Effector memory CD4-positive, alpha-beta T cell (primary cell): ENCODE measurements around the gene SF3B2.
"Not testable (repeated sequence)": the region's sequence is repeated elsewhere in the genome, so short reads cannot be mapped to it uniquely, and the experiment has no call there.

ENCODE experiments used
- DNase-seq, 3 donors: peaks; one replicate each; pipeline ENCODE4 v3.0.0-alpha.2; 2020
- H3K27ac ChIP-seq: 2 replicates; pipeline ENCODE4 v1.7.0; 2013; ENCODE audit warnings: mild to moderate bottlenecking, low read length, moderate library complexity; ENCODE audit not compliant: insufficient read depth, poor library complexity, severe bottlenecking
- H3K27me3 ChIP-seq: replicated peaks from 2 replicates; pipeline ENCODE4 v1.7.0; 2013; ENCODE audit warnings: mild to moderate bottlenecking, low read length; ENCODE audit not compliant: insufficient read depth, control insufficient read depth, poor library complexity, severe bottlenecking
- H3K36me3 ChIP-seq: 2 replicates; pipeline ENCODE4 v1.7.0; 2013; ENCODE audit warnings: mild to moderate bottlenecking, low read length, moderate library complexity; ENCODE audit not compliant: control insufficient read depth, insufficient read depth
- H3K4me1 ChIP-seq: 2 replicates; pipeline ENCODE4 v1.7.0; 2013; ENCODE audit warnings: low read length, mild to moderate bottlenecking; ENCODE audit not compliant: control insufficient read depth, insufficient read depth, poor library complexity, severe bottlenecking
- H3K4me3 ChIP-seq: 2 replicates; pipeline ENCODE4 v1.7.0; 2013; ENCODE audit warnings: low read length, low read depth, mild to moderate bottlenecking; ENCODE audit not compliant: insufficient read depth, poor library complexity, severe bottlenecking
- H3K9me3 ChIP-seq: 2 replicates; pipeline ENCODE4 v1.7.0; 2013; ENCODE audit warnings: mild to moderate bottlenecking, low read length, moderate library complexity; ENCODE audit not compliant: control insufficient read depth

SF3B2 gene

DNA sequence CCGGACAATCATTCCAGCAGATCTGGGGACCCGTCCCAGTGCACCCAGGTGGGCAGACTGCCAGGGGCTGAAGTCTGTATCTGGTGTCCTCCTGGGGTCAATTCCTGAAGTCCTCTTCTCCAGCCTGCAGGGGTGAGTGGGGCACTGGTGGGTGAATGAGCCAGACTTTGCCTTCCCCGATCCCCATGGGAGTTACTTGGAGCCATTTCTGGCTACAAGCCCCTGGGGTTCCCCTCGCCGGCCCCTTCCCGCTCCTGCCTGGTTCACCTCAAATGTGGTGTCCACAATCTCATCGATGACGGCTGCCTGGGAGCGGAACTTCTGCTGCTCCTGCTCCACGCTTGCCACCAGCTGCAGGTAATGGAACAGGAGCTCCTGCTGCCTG is 35.4 kb upstream of the SF3B2 start:
- peaks cover 15% of the 10 kb centered on the region for H3K27me3 ChIP-seq
- H3K36me3 ChIP-seq, result no peaks in the 10 kb centered on the region
- H3K27ac ChIP-seq, result no peak overlapping the region
- H3K4me1 ChIP-seq, result peaks cover 4% of the 10 kb centered on the region
- no peak for DNase-seq
- H3K9me3 ChIP-seq, result no peaks in the 10 kb centered on the region
- no peak overlapping the region for H3K4me3 ChIP-seq

DNA sequence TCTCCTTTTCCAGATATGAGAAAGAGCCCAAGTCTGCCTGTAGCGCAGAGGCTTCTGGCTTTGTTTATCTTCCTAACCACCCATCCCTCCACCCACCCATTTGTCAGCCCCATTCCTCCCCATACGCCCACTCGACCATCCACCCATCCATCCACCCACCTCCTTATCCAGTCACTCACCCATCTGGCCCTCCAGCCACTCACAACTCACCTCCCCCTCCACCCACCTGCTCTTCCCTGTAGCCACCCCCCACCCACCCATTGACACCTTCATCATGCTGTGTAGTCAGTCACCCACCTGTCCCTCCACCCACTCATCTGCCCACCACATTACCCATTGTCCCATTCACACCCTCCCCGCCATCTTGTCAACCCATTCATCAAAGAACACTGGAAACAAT is 34.8 kb upstream of the SF3B2 start:
- H3K27me3 ChIP-seq, result peaks cover 10% of the 10 kb centered on the region
- no peak overlapping the region for H3K4me3 ChIP-seq
- DNase-seq, result no peak
- H3K9me3 ChIP-seq, result no peaks in the 10 kb centered on the region
- peaks cover 2% of the 10 kb centered on the region for H3K4me1 ChIP-seq
- H3K27ac ChIP-seq, result no peak overlapping the region
- no peaks in the 10 kb centered on the region for H3K36me3 ChIP-seq

DNA sequence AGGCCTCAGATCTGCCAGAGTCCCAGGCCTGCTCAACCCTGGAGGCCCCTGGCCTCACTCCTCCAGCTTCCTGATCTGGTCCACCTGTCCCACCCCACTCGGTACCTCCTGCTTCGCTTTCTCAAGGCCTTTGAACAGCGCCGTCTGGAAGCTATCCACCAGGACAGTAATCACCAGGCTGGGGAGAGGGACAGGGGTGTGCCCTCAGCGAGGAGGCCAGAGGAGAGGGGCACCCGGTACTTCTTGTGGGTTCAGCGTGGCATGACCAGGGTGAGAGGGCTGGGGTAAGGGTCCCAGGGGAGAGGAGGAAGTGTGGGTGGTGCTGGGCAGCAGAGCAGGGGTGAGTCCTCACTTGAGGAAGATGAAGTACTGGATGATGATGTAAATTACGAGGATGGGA is 32.0 kb upstream of the SF3B2 start:
- H3K4me3 ChIP-seq, result no peak overlapping the region
- no peaks in the 10 kb centered on the region for H3K27me3 ChIP-seq
- H3K36me3 ChIP-seq, result no peaks in the 10 kb centered on the region
- no peaks in the 10 kb centered on the region for H3K9me3 ChIP-seq
- peaks cover 6% of the 10 kb centered on the region for H3K4me1 ChIP-seq
- H3K27ac ChIP-seq, result no peak overlapping the region
- no peak for DNase-seq

DNA sequence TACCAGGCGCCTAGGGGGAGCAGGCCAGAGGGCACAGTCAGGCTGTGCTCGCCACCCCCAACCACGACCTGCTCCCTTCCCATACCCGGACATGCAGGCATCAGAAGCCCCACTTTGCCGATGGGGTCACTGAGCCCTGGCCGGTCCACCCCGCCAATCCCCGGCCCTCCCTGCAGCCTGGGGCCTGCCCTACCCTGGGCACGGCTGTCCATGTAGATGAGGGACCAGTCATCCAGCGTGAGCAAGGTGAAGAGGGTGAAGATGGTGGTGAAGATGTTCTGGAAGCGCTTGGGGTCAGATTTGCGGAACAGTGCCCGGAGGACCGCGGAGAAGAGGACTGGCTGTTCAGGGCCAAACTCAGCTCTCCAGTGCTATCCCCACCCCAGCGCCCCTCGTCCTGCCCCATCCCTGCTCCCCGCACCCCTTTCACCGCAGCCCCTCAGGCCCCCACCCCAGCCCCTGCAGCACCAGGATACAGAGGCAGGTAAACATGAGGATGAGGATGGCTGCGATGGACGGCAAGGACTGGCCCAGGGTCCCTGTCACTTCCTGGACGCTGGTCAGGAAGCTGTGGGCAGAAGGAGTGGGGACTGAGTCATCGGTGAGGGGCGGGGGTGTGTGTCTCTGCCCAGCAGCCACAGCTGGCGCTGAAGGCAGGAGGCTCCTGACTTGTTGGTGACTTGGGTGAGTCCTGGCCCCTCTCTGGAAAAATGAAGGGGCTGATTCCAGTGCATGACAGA is 31.4 kb upstream of the SF3B2 start:
- no peaks in the 10 kb centered on the region for H3K27me3 ChIP-seq
- no peak for DNase-seq
- no peak overlapping the region for H3K27ac ChIP-seq
- H3K36me3 ChIP-seq, result no peaks in the 10 kb centered on the region
- peaks cover 6% of the 10 kb centered on the region for H3K4me1 ChIP-seq
- H3K4me3 ChIP-seq, result no peak overlapping the region
- no peaks in the 10 kb centered on the region for H3K9me3 ChIP-seq

DNA sequence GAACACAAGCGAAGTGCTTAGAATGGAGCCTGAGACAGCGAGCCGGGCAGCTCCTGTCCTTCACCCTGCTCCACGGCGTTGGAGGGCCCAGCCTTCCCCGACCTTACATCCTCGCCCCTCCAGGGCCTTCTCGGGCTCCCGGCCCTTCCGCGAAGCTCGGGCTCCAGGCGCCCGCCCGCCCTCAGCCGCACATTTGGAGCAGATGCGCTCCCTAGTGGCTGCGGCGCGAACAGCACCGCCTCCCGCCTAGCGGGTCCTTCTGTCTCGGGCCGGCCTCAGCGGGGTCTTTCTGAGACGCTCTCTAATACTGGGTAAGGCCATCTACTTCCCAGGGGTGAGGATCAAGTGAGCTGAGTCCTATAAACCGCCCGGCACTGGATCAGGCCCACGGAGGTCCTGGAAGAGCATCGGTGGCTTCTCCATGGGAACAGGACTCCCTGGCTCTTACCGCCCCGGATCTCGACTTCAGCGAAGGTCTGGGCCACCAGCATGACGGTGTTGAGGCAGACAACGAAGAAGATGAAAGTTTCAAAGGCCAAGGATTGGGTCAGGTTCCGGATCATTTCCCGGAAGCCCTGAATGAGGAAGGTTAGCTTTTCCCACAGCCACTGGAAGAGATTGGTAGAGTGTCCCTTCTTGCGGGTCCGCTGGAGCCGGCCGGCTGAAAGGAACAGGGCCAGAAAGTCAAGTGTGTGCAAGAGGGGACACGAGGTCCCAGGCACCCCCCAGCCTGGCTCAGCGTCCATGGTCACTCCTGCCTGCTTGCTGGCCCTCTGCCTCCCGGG is 29.6 kb upstream of the SF3B2 start:
- no peaks in the 10 kb centered on the region for H3K27me3 ChIP-seq
- H3K36me3 ChIP-seq, result no peaks in the 10 kb centered on the region
- no peak overlapping the region for H3K27ac ChIP-seq
- DNase-seq, result peak; percentile 47 to 62 (median 49)
- H3K4me1 ChIP-seq, result peaks cover 6% of the 10 kb centered on the region
- no peaks in the 10 kb centered on the region for H3K9me3 ChIP-seq
- H3K4me3 ChIP-seq, result no peak overlapping the region

DNA sequence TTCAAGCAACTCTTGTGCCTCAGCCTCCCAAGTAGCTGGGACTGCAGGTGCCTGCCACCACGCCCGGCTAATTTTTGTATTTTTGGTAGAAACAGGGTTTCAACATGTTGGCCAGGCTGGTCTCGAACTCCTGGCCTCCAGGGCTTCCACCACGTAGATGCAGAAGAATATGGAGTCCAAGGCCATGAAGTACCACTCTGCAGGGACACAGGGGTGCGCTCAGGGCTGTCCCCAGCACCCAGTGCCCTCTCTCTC is 29.1 kb upstream of the SF3B2 start:
- H3K4me3 ChIP-seq, H3K36me3 ChIP-seq: not testable (repeated sequence)

DNA sequence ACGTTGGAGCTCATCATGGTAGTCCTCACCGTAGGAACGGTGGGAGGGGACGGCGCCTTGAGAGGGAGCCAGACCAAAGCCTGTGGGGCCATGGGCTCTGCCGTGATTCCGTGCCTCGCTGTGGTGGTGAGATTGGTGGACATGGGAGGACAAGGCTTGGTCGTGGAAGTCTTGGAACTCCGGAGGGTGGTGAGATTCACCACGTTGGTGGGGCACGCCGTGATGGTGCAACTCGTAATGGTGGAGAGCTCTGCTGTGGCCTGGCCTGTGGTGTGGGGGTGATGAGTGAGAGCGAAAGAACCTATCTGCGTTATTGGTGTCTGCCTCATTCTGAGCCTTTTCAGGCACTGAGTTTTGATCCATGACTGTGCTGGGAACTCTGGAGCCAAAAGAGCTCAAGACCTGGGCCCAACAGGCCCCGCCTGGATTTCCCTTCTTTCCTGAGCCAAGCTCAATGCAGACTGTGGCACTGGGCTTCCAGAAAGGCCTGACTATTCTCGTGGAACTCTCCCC is 26.1 kb upstream of the SF3B2 start, which contains the start of gene CATSPER1:
CATSPER1 (minus strand) TSS at position 463 of the 513 bp plus-strand sequence; CDS start at position 363, 100 bp downstream.
- peaks cover 6% of the 10 kb centered on the region for H3K4me1 ChIP-seq
- no peaks in the 10 kb centered on the region for H3K9me3 ChIP-seq
- no peaks in the 10 kb centered on the region for H3K36me3 ChIP-seq
- H3K27ac ChIP-seq, result no peak within 1 kb of the TSS
- no peak within 1 kb of the TSS for H3K4me3 ChIP-seq
- no peak for DNase-seq
- no peaks in the 10 kb centered on the region for H3K27me3 ChIP-seq

More for the DNA sequence above, 29.1 kb upstream of the SF3B2 start:
- not testable (repeated sequence) for H3K27ac ChIP-seq, DNase-seq, H3K4me1 ChIP-seq, H3K27me3 ChIP-seq, H3K9me3 ChIP-seq

DNA sequence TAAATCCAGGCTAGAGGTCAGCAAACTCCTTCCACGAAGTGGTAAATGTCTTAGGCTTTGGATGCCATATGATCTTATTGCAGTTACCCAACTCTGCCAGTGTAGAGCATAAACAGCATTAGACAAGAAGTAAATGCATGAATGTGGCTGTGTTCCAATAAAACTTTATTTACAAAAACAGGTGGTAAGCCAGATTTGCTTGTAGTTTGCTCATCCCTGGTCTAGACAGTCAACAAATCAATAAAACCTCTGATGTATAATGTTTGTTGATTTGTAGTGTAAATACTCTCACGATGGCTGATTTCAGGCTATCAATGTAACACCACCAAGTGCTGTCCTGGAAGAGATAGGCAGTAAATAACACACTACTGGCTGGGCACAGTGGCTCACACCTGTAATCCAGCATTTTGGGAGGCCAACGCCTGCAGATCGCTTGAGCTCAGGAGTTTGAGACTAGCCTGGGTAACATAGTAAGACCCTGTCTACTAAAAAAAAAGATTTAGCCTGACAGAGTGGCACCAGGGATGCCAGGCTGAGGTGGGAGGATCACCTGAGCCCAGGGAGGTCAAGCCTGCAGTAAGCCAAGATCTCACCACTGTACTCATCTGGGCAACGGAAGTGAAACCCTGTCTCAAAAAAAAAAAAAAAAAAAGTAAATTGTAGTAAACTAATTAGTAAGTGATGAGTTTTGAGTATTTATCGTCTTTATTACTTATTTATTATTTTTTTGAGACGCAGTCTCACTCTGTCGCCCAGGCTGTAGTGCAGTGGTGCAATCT is 19.0 kb upstream of the SF3B2 start:
- Histone ChIP-seq H3K4me1 (no peaks in the 10 kb centered on the region), H3K27ac (no peak overlapping the region)

DNA sequence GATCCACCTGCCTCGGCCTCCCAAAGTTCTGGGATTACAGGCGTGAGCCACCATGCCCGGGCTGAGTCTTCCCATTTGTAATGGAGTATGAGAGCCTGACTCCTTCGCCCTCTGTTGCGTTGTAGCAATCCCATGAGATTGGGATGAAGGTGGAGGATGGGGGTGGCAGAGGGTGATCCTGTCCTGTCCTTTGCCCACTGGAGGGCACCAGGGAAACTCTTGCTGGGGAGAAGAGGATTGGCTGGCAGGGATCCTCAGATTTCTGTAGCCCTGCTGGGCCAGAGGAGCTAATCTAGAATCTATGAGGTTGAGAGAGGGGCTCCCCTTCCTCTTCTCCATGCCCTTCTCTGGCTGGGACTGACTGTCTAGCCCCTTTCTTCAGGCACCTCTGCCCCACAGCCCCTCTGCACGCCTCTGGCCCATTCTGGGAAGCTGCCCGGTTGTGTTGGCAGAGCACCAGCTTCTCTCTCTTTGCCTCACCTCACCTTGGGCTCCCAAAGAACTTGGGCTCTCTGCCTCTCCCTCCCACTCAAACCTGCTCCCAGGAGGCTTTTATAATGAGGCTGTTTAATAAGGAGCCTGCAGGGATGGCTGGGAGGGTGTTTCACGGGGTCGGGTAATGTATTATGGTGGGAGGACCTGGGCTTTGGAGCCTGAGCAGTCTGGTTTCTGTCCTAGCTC is 16.4 kb upstream of the SF3B2 start:
- Histone ChIP-seq H3K9me3 (no peaks in the 10 kb centered on the region), H3K36me3 (no peaks in the 10 kb centered on the region), H3K4me1 (no peaks in the 10 kb centered on the region), H3K27ac (no peak overlapping the region), H3K27me3 (no peaks in the 10 kb centered on the region), H3K4me3 (no peak overlapping the region)
- DNase-seq, result no peak

More for the DNA sequence above, 19.0 kb upstream of the SF3B2 start:
- DNase-seq, result no peak
- Histone ChIP-seq H3K4me3 (no peak overlapping the region), H3K9me3 (no peaks in the 10 kb centered on the region), H3K36me3 (no peaks in the 10 kb centered on the region), H3K27me3 (no peaks in the 10 kb centered on the region)
